ENCODE results near the gene RPL29.

RPL29 gene

DNA sequence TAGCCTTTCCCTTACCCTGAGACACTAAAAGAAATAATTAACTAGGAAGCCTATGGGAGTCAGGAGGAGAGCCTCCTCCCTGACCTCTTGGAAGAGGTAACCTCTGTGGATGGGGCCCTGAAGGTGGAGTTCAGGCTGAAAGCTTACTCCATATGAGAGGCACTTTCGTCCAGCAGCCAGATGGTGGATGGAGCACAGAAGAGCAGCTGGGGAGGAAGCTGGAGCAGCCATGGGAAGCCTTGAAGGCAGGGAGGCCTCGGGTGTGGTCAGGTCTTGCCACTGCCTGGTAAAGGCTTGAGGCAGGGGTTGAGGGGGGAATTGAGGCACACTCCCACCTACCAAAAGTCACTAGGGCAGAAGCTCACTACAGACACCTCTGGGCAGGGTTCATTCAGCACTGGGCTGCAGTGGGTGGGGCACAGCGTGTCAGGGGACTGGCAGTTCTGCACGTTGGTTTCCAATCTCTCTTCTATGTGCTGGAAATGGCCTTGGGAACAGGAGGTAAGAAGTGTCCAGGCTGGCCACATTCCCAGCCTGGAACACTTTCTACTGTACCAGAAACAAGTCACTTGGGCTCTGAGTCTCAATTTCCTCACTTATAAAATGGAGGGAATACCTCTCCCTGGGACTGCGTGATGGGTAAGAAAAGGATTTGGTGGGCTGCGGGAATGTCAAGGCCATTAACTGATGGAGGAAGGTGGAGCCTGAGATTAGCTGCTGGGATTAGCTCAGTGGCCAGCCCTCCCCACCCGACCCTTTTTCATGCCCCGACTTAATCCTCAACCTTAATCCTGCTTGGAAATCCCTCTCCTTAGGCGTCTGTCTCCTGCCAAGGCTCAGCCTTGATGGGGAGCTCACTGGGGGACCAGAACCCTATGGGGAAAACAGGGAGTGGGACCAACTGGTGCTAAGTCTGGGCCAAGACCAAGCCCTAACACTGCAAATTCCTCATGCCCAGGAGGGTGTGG lies 33.8 kb downstream of the RPL29 start:
- DNase-seq, result no peak

DNA sequence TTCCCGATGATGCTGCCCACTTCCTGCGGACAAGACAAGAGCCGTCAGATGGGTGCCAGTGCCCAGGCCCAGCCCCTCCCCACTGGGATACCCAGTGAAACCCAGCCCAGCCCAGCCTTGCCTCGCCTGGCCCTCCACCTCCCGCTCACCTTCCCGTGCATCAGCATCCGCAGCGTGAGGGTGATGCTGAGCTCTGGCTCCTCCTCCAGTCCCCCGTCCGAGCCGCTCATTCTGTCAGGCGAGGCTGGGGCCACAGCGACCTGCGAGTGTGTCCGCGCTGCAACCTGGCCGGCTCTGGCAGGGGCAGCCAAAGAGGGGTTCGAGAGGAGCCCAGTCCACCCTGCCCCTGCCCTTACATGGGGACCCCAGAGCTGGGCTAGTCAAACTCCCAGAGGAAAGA lies 34.7 kb downstream of the RPL29 start:
- no peak for DNase-seq

DNA sequence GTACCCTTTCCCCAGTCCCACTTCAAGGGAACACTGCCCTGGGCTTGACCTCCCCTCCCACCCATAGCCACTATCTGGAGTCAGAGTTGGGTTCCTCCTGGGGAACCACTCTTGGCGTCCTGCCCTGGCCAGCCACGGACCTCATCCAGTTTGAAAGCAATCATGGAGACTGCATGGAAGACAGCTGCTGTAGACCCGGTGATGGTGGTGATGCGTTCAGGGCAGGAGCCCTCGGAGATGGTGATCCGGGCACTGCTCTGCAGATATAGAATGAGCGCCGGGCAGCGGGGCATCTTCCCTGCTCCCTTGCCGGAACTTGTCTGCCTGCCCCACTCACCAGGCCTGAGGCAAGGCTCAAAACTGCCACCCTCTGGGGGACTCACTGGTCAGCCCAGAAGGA lies 35.3 kb downstream of the RPL29 start:
- DNase-seq, result no peak

DNA sequence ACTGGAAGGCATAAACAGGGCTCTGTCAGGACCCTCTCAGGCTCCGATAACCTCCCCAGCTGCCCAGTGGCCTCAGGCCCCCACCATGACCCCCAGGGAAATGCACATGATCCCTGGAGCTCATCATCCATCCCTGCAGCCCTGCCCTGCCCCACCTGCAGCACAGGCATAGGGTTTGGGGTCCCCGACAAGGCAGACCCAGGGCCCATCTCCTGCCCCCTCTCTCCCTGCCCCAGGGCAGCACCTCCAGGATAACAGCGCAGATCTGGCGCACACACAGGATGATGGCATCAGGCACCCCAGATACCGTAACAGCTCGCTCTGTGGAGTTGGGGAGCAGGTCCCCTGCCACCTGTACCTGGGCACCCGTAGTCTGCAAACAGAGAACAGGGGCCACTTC lies 36.0 kb downstream of the RPL29 start:
- no peak for DNase-seq

DNA sequence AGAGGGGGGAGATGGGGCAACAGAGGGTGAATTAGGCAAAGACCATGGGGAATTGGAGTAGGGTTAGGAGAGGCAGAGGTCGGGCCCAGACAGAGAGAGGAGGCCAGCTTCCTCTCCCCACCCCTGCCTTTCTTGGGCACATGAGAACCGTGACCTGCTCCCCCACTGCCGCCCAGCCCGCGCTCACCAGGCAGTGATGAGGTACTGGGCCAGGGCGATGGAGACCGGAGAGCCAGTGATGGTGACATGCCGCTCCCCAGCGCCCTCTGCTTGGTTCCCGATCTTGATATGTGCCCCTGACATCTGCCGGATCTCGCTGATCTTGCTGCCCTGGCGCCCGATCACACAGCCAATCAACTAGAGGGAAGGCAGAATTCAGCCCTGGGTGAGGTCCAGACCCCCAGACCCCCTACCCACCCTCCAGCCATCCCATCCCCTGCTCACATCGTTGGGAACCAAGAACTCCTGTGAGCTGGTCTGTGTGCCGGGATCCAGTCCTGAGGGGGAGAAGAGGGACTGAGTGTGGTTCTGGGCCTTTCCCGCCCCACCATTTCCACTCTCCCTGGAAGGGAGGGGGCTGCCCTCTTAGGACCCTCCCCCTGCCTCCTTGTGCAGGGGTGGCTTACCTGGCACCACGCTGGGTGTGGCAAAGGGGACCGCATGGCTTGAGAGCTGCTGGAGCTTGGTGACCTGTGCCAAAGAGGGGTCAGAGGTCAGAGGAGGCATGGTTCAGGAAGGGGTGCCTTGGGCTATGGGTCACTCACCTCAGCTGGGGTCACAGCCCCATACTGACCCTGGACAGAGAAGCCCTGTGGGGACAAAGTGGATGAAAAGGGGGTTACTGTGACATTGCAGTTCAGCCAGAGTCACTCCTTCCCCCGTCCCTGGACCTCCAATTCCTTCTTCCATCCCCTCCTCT lies 36.8 kb downstream of the RPL29 start:
- DNase-seq, result no peak

DNA sequence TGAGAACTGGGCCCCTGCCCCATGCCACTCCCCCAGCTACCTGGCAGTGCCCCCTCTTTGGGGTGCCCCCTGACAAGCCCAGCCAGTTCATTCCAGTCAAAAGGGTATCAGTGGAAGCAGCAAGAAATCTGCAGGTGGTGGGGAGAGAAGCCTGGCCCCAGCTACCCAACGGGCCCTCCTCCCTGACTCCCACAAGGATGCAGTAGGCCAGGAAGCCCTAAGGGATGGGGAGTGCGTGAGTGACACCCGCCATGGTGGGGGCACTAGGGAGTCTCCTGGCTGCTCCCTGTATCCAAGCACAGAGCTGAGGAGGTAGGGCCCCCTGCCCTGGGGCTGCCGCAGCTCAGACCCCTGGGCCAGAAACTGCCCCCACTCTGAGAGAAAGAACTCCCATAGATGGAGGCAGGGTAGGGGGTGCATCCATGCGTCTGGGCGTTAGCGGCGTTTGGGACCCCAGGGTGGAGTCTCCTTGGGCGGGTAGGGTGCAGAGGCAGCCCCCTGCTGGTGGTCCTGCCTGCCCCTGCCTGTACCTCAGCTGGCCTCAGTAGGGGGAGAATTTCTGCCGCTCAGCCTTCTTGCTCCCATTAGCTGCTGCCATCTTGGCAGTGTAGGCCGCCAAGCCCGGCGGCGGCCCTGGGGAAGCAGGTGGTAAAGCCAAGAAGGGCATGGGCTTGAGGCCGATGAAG lies 38.0 kb downstream of the RPL29 start:
- no peak for DNase-seq

DNA sequence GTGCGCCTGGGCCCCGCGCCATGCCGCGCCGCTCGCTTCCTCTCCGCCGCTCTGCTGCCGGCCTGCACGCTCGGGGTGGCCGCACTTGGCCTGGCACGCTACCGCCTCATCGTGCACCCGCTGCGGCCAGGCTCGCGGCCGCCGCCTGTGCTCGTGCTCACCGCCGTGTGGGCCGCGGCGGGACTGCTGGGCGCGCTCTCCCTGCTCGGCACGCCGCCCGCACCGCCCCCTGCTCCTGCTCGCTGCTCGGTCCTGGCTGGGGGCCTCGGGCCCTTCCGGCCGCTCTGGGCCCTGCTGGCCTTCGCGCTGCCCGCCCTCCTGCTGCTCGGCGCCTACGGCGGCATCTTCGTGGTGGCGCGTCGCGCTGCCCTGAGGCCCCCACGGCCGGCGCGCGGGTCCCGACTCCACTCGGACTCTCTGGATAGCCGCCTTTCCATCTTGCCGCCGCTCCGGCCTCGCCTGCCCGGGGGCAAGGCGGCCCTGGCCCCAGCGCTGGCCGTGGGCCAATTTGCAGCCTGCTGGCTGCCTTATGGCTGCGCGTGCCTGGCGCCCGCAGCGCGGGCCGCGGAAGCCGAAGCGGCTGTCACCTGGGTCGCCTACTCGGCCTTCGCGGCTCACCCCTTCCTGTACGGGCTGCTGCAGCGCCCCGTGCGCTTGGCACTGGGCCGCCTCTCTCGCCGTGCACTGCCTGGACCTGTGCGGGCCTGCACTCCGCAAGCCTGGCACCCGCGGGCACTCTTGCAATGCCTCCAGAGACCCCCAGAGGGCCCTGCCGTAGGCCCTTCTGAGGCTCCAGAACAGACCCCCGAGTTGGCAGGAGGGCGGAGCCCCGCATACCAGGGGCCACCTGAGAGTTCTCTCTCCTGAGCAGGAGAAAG lies 39.6 kb downstream of the RPL29 start:
- DNase-seq, result peak; percentile 47

DNA sequence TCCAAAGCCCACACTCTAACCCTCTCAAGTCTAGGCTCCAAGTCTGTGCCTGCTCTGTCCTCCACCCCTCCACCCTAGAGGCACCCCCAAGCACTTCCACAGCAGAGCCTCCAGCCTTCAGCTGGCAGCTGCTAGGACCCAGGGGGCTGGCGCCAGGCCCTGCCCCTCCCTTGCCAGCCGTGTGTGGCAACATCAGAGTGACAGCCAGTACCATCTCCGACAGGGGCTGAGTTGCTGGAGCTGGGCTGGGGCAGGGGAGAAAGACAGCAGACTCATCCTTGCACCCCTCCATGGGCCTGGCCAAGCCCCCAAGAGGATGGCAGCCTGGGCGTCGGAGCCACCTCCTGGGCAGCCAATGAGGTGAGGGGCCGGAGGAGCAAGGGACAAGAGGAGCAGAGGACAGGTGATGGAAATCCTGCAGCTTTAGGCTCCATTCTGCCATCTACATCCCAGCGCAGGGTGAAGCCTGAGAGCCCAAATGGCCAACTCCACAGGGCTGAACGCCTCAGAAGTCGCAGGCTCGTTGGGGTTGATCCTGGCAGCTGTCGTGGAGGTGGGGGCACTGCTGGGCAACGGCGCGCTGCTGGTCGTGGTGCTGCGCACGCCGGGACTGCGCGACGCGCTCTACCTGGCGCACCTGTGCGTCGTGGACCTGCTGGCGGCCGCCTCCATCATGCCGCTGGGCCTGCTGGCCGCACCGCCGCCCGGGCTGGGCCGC lies 40.4 kb downstream of the RPL29 start, which contains the start of gene GPR62:
Gene GPR62, plus strand, starts transcription at position 207 of the 718 bp plus-strand sequence. Its CDS starts 272 bp downstream, at position 479.
- DNase-seq, result no peak

DNA sequence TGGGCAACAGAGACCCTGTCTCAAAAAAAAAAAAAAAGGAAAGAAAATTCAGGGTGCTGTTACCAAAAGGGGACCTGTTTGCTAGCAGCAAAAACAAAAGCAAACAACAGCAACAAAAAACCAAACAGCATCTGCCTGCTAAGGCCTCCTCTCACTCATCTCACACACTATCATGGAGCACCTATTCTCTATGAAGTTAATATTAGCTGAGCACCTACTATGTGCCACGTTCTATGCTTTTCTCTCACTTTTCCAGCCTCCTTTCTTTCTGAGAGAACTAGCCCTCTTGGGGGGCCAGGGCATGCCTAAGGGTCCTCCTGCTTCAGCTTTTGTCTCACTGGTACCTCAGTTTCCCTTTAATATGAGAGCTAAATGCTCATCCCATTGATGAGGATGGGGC lies 41.0 kb downstream of the RPL29 start:
- DNase-seq, result no peak

DNA sequence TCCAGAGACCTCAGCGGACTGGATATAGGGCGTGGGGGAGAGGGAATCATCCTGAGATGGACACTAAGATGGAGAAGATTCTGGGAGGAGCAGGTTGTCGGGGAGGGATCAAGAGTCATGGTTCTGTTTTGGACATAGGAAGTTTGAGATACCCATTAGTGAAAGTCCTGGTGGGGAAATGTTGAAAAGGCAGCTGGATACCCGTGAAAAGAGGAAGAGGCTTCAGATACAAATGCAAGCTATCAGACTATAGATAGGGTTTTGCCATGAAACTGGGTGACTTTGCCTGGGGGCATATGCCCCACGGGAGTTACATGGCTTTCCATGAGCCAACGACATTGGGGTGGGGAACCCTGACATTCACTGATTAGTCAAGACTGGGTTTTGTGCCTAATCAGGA lies 41.6 kb downstream of the RPL29 start:
- no peak for DNase-seq

DNA sequence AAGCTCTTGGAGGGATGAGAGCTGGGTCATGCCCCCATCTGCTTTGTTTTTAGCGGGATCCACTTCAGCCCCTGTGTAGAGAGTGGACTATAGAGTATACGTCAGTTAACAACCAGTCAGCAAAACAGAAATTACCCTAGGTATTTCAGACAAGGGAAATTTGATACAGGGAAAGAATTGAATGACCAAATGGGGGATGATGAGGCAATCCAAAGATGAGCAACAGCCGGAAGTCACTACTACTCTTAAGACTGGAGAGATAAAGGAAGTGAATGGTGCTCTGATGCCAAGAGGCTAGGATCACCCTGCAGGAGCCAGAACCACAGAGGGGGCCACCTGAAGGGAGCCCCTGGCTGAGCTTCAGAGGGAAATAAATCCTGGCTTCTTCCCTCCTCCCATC lies 42.2 kb downstream of the RPL29 start:
- DNase-seq, result no peak

DNA sequence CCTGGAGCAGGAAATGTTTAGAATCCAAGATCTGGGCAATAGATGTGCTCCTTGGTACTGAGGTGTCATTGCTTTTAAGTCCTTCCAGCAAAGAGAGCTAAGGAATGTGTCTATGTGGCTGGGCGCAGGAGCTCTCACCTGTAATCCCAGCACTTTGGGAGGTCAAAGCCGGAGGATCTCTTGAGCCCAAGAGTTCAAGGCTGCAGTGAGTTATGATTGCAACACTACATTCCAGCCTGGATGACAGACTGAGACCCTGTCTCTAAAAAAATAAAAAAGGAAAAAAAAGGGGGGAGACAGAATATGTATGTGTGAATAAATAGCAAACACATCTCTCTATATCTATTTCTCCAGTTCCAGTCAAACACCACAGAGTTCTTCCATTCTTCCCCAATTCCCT lies 44.8 kb downstream of the RPL29 start:
- no peak for DNase-seq

DNA sequence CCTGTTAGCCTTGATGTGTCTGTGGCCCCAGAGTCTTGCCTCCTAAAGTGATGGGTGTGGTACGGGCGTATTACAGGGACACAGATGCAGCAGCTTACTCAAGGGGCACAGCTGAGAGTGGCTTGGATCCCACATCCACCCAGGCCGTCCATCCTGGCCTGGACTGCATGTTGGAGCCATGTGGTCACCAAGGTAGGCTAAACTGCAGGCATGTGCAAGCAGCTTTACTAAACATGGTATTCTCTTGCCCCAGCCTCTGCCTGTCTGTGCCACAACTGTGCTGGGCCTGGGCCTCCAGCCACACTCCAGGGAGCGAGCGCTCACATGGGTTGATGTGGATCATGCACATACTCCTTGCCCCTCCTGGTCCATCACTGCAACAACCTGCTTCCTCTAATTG lies 46.6 kb downstream of the RPL29 start:
- DNase-seq, result peak; percentile 9

DNA sequence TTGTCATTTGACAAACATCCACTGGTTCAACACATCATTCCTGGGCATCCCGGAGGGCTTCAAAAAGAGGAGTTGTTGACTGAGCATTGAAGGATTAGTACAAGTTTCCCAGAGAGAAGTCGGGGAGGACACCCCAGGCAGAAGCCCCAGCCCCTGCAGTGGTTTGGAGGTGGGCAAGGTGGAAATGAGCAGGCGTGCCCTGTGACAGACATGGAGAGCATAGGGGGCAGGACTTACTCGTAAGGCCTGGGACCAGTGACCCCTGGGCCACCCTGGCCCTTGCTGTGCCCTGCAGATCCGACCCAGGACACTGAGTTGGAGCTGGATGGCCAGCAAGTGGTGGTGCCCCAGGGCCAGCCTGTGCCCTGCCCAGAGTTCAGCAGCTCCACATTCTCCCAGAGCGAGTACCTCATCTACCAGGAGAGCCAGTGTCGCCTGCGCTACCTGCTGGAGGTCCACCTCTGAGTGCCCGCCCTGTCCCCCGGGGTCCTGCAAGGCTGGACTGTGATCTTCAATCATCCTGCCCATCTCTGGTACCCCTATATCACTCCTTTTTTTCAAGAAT lies 47.6 kb downstream of the RPL29 start:
- peak; percentile 7 for DNase-seq

DNA sequence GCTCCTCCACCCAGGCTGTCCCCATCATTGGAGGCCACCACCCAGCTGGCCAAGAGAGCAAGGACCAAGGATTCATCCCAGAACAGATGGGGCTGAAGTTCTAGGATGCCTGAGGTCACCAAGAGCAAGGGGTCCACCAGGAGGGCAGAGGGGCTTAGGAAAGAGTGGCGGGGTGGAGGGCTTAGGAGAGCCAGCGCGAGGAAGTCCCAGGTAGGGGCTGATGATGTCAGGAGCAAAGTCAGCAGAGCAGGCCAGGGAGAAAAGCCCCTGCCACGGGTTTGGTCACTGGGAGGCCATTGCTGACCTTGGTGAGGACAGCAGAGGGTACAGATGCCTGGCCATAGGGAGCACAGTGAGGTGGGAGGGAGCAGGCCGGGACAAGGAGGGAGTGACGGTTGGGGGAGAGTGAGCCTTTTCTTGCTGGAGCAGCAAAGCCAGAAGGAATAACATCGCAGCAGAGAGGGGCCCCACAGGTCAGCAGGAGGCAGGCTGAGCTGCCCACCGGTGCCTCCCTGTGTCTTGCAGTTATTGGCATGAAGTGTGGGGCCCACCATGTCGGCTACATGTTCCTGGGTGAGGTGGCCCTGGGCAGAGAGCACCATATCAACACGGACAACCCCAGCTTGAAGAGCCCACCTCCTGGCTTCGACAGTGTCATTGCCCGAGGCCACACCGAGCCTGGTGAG lies 48.3 kb downstream of the RPL29 start:
- DNase-seq, result peak; percentile 7

DNA sequence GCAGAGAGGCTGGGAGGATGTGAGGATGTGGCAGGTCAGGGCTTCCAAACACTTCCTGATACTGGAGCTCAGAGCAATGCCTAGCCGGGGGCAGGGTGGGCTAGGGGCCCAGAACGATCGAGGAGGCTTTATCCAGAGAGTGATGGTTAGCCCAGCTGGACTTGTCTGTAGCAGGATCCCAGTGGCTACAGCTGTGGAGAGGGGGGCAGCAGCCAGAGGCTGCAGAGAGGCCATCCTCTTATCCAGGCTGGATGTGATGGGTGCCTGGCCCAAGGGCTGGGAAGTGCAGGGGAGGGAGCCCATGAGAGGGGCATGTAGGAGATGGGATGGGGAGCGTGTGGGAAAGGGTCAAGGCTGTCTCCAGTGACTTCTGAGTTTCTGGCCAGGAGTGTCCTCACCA lies 48.9 kb downstream of the RPL29 start:
- DNase-seq, result no peak

DNA sequence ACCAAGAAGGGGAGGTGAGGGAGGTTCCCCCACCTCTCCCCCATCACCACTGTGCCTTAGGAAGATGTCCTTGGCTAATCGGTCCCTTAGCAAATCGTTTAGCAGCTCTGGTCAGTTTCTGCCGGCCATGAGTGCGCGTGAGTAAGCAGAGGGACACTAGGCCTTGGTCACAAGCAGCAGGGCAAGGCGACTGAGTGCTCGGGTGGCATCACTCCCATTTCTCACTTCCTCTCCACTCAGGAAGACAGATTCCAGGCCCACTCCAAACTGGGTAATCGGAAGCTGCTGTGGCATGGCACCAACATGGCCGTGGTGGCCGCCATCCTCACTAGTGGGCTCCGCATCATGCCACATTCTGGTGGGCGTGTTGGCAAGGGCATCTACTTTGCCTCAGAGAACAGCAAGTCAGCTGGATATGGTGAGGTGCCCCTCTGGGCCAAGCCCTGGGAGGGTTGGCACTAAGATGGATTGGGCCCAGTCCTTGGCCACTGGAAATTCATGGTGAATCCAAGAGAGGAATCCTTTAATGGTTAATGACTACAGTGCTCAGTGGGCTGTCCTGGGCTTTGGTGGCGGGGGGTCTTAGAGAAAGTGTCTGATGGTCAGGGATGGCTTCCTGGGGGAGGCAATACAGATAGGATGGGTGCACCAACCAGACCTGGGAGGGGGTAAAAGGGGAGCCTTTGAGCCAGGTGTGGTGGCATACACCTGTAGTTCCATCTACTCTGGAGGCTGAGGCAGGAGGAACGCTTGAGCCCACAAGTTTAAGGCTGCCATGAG lies 49.6 kb downstream of the RPL29 start:
- no peak for DNase-seq

DNA sequence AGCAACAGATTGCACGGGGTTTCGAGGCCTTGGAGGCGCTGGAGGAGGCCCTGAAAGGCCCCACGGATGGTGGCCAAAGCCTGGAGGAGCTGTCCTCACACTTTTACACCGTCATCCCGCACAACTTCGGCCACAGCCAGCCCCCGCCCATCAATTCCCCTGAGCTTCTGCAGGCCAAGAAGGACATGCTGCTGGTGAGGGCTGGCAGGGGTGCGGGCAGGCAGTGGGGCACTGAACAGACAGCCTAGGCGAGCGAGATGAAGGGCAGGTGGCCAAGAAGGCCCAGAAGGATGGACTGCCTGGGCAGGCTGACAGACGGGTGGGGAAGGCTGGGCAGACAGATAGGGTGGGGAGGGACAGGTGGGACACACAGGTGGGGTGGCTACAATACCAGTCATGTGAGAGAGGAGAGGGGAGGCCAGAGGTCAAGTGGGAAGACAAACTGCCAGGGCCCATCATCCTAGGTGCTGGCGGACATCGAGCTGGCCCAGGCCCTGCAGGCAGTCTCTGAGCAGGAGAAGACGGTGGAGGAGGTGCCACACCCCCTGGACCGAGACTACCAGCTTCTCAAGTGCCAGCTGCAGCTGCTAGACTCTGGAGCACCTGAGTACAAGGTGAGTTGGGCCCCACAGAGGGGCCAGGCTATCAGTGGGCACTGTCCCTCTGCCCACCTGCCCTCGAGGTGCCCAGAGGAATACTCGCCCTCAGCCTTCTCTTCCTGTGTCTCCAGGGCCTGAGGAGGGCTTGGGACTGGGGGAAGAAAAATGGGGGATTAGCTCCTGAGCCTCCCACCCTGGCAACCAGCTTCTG lies 50.5 kb downstream of the RPL29 start:
- DNase-seq, result no peak
